Neural progenitor cell (in vitro differentiated cells): ENCODE results near the gene CRY2.

Experiments
- EZH2 ChIP-seq: fragments of 200-600 bp; sonication (generic); IDR thresholded peaks from 2 replicates; pipeline ENCODE4 v1.6.1; 2017; ENCODE audit warnings: antibody characterized with exemption, mild to moderate bottlenecking, moderate library complexity
- EZH2phosphoT487 ChIP-seq: fragments of 200-600 bp; sonication (generic); IDR thresholded peaks from 2 replicates; pipeline ENCODE4 v1.6.1; 2017; ENCODE audit warnings: antibody characterized with exemption
- TF ChIP-seq, protein P1 (sequence below): fragments of 200-600 bp; sonication (generic); IDR thresholded peaks from 2 replicates; pipeline ENCODE4 v1.5.1; 2017; ENCODE audit warnings: antibody characterized with exemption, mild to moderate bottlenecking

DNA sequence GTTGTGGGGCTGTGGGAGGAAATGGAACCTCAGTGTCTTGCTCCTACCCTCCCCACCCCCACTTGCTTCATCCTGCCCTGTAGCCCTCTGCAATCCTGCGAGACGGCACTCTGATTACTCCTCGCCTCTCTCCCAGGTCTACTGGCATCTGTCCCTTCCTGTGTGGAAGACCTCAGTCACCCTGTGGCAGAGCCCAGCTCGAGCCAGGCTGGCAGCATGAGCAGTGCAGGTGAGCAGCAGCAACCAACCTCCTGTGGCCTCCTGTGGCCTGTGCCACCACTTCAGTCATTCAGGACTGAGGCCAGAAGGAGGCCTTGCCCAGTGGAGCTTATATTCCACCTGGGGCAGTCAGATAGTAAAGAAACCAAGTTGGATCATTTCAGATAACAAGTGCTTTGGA is 23.4 kb downstream of the CRY2 start:
- TF ChIP-seq, protein P1, sequence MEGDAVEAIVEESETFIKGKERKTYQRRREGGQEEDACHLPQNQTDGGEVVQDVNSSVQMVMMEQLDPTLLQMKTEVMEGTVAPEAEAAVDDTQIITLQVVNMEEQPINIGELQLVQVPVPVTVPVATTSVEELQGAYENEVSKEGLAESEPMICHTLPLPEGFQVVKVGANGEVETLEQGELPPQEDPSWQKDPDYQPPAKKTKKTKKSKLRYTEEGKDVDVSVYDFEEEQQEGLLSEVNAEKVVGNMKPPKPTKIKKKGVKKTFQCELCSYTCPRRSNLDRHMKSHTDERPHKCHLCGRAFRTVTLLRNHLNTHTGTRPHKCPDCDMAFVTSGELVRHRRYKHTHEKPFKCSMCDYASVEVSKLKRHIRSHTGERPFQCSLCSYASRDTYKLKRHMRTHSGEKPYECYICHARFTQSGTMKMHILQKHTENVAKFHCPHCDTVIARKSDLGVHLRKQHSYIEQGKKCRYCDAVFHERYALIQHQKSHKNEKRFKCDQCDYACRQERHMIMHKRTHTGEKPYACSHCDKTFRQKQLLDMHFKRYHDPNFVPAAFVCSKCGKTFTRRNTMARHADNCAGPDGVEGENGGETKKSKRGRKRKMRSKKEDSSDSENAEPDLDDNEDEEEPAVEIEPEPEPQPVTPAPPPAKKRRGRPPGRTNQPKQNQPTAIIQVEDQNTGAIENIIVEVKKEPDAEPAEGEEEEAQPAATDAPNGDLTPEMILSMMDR = no peak
- TF ChIP-seq EZH2 (no peak), EZH2phosphoT487 (no peak)
